ENCODE results near the gene MCC.

MCC gene

DNA sequence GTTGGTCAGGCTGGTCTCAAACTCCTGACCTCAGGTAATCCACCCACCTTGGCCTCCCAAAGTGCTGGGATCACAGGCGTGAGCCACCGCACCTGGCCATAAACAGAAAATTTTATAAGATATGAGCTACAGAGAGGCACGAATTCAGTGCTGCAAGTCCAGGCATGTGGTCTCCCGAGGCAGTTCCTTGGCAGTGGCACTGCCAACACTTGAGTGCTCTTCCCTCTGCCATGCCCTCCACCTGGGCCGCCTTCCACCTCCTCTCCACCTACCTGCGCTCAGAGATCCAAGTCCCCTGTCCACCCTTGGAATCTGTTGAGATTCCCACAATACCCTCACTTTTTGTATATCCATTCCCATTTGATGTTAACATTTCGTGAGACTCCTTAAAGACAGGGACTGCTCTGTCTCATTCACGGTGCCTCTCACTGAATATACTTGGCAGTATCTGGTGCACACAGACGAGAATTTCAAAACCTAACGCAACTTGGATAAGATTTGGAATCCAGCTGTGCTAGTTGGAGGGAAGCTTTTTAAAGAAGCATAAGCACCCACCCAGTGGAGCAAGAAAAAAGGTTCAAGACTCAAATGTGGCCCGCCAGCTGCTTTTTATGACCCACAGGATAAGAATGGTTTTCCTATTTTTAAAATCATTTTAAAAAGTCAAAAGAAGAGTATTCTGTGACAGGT, 443.3 kb downstream of the MCC start:
- TF ChIP-seq, protein P1, sequence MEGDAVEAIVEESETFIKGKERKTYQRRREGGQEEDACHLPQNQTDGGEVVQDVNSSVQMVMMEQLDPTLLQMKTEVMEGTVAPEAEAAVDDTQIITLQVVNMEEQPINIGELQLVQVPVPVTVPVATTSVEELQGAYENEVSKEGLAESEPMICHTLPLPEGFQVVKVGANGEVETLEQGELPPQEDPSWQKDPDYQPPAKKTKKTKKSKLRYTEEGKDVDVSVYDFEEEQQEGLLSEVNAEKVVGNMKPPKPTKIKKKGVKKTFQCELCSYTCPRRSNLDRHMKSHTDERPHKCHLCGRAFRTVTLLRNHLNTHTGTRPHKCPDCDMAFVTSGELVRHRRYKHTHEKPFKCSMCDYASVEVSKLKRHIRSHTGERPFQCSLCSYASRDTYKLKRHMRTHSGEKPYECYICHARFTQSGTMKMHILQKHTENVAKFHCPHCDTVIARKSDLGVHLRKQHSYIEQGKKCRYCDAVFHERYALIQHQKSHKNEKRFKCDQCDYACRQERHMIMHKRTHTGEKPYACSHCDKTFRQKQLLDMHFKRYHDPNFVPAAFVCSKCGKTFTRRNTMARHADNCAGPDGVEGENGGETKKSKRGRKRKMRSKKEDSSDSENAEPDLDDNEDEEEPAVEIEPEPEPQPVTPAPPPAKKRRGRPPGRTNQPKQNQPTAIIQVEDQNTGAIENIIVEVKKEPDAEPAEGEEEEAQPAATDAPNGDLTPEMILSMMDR (IDR thresholded peaks at IDR 0.05), result no peak

DNA sequence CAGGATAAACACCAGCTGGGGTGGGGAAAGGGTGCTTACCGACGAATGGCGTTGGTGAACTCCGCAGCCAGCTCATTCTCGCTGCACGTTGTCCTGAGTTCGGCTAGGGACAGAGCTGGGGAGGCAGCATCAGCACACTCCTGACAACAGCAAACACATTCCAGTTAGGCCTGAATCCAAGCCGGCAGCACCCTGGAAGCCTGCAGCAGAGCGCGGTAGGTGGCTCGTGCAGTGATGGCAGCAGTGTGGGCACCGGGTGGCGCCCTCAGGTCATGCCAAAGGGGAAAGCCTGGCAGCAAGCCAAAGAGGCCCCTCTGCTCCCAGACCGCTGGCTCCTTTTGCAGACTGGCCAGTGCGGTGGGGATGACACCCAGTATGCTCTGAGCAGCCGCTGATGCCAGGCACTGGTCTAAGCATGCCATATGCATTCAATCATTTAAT, 444.7 kb downstream of the MCC start:
- TF ChIP-seq, protein P1 (IDR thresholded peaks at IDR 0.05), result peak; percentile 49

DNA sequence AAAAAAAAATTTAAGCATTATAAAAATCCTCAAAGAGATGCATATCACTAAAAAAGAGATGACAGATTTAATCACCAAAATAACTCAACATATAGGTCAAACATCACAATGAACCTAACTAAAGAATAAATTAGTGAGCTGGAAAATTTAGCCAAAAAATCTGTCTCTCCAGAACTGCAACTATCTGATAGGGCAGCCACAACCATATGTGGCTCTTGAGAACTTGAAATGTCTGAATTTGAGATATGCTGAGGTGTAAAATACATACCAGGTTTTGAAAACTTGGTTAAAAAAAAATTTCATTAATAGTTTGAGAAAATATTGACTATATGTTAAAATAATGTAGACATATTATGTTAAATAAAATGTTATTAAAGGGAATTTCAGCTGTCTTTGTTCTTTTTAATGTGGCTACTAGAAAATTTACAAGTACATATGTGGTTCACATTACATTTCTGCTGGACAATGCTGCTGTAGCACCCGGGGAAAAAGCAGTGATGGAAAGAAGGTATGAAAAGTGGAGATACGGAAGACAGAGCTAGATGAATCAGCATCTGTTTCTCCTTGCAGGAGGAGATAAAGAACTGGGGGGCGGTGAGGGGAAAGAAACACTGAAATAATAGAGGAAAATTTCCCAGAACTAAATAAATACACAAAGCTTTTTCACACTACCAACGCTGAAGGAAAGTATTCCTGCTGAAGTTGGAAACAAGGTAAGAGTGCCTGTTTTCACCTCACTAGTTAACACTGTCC, 445.6 kb downstream of the MCC start:
- TF ChIP-seq, protein P1 (IDR thresholded peaks at IDR 0.05), result no peak

DNA sequence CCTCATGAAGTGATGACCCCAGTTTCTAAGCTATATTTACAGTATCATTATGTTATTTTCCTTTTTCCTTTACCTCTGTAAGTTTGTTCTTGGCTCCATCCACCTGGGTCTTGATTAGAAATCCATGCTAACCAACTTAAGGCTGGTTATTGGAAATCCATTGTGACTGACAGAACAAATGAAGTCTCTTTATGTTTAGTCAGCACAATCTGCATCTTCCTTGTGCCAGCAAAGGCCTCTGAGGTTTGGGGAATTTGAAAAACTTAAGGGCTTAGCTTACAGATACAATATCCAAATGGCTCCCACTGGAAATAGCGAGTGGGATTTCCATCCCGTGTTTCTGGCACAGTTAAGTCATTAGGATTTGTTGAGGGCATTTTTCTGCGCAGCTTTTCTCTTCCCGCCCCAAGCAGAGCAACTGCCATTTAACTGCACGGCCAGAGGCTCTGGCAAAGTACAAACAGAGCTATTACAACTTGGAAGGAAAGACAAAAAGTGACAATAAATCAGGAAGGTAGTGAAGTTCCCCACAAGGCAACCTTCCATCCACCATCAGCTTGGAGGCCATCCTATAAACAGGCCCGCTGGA, 447.5 kb downstream of the MCC start:
- TF ChIP-seq, protein P1 (IDR thresholded peaks at IDR 0.05), result no peak

DNA sequence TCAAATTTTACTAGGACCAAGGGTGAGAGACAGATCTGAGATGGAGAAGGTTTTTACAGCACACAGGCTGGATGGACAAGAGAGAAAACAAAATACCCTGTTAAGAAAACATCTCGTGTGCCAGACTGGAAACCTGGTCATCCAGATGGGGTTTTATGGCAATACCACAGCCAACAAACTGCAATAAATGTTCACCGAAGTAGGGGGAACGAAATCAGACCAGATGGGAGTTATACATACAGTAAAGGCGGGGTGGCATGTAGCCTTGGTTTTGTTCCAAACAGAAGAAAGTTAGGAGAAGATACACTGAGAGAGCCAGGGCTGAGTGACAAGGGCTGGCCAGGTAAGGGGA, 448.3 kb downstream of the MCC start:
- TF ChIP-seq, protein P1 (IDR thresholded peaks at IDR 0.05), result no peak

DNA sequence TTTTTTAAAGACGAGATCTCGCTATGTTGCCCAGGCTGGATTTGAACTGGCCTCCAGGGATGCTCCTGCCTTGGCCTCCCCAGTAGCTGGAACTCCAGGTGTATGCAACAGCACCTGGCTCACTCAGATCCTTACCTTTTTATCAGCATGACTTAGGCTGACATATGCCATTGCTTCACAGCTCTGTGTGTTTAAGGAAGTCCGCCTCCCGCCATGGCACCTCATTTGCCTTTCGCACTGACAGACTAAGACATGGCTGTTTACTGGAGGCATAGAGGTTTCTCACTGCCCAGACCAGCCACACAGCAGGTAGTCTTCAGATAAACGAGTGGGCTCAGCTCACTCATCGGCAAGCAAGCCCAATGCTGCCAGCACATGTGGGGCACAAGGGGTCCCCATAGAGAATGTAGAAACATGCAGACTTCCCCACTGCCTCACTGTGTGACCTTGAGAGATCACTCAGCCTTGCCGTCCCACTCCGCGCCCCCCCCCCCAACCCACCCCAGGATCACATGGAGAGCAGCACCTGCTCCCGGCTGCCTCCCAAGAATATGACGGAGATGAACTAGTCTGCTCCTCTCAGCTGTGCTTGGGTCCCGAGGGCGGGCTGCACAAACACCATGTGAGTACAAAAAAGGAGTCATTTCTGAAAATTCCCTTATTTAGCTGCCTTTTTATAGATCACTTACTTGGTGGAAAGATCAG, 448.9 kb downstream of the MCC start:
- TF ChIP-seq, protein P1 (IDR thresholded peaks at IDR 0.05), result no peak

DNA sequence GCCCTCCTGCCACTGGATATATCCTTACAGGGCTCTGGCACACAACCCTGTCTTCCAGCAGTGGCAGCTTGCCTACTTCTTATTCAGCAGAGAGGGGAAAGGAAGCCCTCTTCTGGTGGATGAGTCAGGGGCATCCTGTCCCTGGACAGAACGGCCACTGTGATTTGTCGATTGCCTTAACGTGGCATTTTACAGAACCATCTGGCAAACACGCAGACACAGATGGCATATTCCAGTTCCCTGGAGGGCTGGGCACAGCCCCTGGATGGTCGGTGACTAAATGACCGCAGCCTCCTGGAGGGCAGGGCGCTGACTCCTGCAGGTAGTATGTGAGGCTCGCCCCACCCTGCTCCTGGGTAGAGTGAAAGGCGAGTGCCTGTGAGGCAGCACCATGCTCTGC, 449.5 kb downstream of the MCC start:
- TF ChIP-seq, protein P1 (IDR thresholded peaks at IDR 0.05), result no peak
